ENCODE measurements around the gene VWA5B2.

VWA5B2 gene

DNA sequence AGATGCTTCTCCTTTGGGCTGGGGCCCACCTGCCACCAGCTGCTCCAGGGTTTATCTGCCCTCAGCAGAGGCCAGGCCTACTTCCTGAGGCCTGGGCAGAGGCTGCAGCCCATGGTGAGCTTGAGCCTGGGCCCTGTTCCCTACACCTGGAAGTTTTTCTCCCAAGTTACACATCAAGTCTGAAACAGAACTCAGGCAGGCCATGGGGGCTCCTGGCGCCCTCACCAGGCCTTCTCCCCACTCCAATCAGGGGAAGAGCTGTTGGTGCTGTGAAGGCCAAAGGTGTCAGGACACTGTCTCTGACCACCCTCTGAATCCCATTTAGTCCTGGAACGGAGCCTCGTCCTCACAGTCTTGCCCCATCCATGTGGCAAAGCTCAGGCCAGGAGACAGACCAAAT is 7.3 kb downstream of the VWA5B2 start:
- Histone ChIP-seq H4K20me1 (ENCODE audit: insufficient read depth, low read length) (peaks cover 20% of the 10 kb centered on the region), H3K9ac (ENCODE audit: low read depth, low read length) (no peak overlapping the region), H3K9me3 (ENCODE audit: insufficient read depth, low read length, severe bottlenecking) (no peaks in the 10 kb centered on the region), H3K4me3 (ENCODE audit: low read depth in 1 of 2, low read length in 2 of 2) (no peak overlapping the region), H3K79me2 (ENCODE audit: insufficient read depth, low read length) (no peaks in the 10 kb centered on the region), H3K27ac (ENCODE audit: low read length) (no peak overlapping the region), H2AFZ (ENCODE audit: low read depth, low read length) (no peak overlapping the region), H3K27me3 (ENCODE audit: insufficient read depth, low read length, poor library complexity) (peaks cover 10% of the 10 kb centered on the region), H3K4me2 (ENCODE audit: insufficient read depth, low read length) (no peak overlapping the region), H3K4me1 (ENCODE audit: insufficient read depth, low read length) (no peaks in the 10 kb centered on the region), H3K36me3 (ENCODE audit: insufficient read depth, low read length) (no peaks in the 10 kb centered on the region; the same call in 1 of the 2 replicates)
- no peak for DNase-seq
- no peak for TF ChIP-seq EZH2 (IDR thresholded peaks at IDR 0.05; ENCODE audit: borderline replicate concordance, low read depth, low read length, severe bottlenecking)
- TF ChIP-seq, protein P1, sequence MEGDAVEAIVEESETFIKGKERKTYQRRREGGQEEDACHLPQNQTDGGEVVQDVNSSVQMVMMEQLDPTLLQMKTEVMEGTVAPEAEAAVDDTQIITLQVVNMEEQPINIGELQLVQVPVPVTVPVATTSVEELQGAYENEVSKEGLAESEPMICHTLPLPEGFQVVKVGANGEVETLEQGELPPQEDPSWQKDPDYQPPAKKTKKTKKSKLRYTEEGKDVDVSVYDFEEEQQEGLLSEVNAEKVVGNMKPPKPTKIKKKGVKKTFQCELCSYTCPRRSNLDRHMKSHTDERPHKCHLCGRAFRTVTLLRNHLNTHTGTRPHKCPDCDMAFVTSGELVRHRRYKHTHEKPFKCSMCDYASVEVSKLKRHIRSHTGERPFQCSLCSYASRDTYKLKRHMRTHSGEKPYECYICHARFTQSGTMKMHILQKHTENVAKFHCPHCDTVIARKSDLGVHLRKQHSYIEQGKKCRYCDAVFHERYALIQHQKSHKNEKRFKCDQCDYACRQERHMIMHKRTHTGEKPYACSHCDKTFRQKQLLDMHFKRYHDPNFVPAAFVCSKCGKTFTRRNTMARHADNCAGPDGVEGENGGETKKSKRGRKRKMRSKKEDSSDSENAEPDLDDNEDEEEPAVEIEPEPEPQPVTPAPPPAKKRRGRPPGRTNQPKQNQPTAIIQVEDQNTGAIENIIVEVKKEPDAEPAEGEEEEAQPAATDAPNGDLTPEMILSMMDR (IDR thresholded peaks at IDR 0.05; ENCODE audit: borderline replicate concordance, extremely low read depth, low read length, poor library complexity, severe bottlenecking): no peak
- no peak for ATAC-seq (ENCODE audit: insufficient read depth, low read depth)

DNA sequence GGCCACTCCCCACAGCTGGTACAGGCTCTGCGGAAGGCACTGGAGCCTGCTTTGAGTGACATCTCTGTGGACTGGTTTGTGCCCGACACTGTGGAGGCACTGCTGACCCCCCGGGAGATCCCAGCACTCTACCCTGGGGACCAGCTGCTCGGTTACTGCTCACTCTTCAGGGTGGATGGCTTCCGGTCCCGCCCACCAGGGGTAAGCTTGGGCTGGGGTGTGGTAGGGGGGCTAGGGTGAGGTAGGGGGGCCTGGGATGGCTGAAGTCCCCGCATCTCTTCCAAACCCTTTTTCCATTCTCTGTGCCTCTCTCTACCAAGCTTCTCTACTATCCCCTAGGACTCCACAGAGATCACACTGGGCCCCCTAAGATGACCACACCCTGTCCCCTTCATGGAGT is 7.8 kb downstream of the VWA5B2 start:
- TF ChIP-seq, protein P1 (IDR thresholded peaks at IDR 0.05; ENCODE audit: borderline replicate concordance, extremely low read depth, low read length, poor library complexity, severe bottlenecking): no peak
- TF ChIP-seq EZH2 (IDR thresholded peaks at IDR 0.05; ENCODE audit: borderline replicate concordance, low read depth, low read length, severe bottlenecking): no peak
- DNase-seq (no peak), ATAC-seq (ENCODE audit: insufficient read depth, low read depth) (no peak)
- H3K9ac ChIP-seq (ENCODE audit: low read depth, low read length): no peak overlapping the region
- H3K27ac ChIP-seq (ENCODE audit: low read length): no peak overlapping the region
- no peaks in the 10 kb centered on the region for H3K79me2 ChIP-seq (ENCODE audit: insufficient read depth, low read length)
- H3K27me3 ChIP-seq (ENCODE audit: insufficient read depth, low read length, poor library complexity): peaks cover 6% of the 10 kb centered on the region
- H3K4me3 ChIP-seq (ENCODE audit: low read depth in 1 of 2, low read length in 2 of 2): no peak overlapping the region
- H2AFZ ChIP-seq (ENCODE audit: low read depth, low read length): no peak overlapping the region
- peaks cover 20% of the 10 kb centered on the region for H4K20me1 ChIP-seq (ENCODE audit: insufficient read depth, low read length)
- peaks cover 5% of the 10 kb centered on the region for H3K36me3 ChIP-seq (ENCODE audit: insufficient read depth, low read length)
- H3K9me3 ChIP-seq (ENCODE audit: insufficient read depth, low read length, severe bottlenecking): no peaks in the 10 kb centered on the region
- H3K4me2 ChIP-seq (ENCODE audit: insufficient read depth, low read length): no peak overlapping the region
- no peaks in the 10 kb centered on the region for H3K4me1 ChIP-seq (ENCODE audit: insufficient read depth, low read length)

DNA sequence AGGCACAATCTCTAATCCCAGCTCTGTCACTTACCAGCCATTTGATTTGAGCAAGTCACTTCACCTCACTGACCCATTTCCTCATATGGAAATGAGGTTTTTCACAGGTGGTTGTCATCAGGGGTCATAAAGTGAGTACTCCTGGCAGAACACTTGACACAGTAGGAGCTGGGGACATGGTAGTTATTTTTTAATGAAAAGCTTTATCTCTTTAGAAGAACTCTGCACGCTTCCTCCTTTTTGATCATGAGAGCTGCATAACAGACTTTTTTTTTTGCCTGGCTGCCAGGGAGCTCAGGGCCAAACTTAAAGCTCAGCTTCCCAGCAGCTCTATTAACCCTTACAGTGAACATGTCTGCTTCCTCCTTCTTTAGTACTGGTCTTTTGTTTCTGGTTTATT is 8.4 kb downstream of the VWA5B2 start:
- DNase-seq (no peak), ATAC-seq (ENCODE audit: insufficient read depth, low read depth) (no peak)
- no peaks in the 10 kb centered on the region for H3K4me1 ChIP-seq (ENCODE audit: insufficient read depth, low read length)
- H3K27ac ChIP-seq (ENCODE audit: low read length): no peak overlapping the region
- H3K4me3 ChIP-seq (ENCODE audit: low read depth in 1 of 2, low read length in 2 of 2): no peak overlapping the region
- H3K9ac ChIP-seq (ENCODE audit: low read depth, low read length): no peak overlapping the region
- TF ChIP-seq EZH2 (IDR thresholded peaks at IDR 0.05; ENCODE audit: borderline replicate concordance, low read depth, low read length, severe bottlenecking): no peak
- TF ChIP-seq, protein P1 (IDR thresholded peaks at IDR 0.05; ENCODE audit: borderline replicate concordance, extremely low read depth, low read length, poor library complexity, severe bottlenecking): no peak
- no peaks in the 10 kb centered on the region for H3K9me3 ChIP-seq (ENCODE audit: insufficient read depth, low read length, severe bottlenecking)
- H3K4me2 ChIP-seq (ENCODE audit: insufficient read depth, low read length): no peak overlapping the region
- H3K79me2 ChIP-seq (ENCODE audit: insufficient read depth, low read length): no peaks in the 10 kb centered on the region
- H3K27me3 ChIP-seq (ENCODE audit: insufficient read depth, low read length, poor library complexity): peaks cover 2% of the 10 kb centered on the region
- peaks cover 11% of the 10 kb centered on the region for H3K36me3 ChIP-seq (ENCODE audit: insufficient read depth, low read length)
- peaks cover 25% of the 10 kb centered on the region for H4K20me1 ChIP-seq (ENCODE audit: insufficient read depth, low read length)
- H2AFZ ChIP-seq (ENCODE audit: low read depth, low read length): no peak overlapping the region
